H1 (cell line): ENCODE data around the gene GRIA1. TPM values are rescaled to one million over a fixed set of nuclear protein-coding genes. Genes with fewer than 3 reads are reported as not detected.

Experiments used
- KDM5A ChIP-seq: fragments of 200-600 bp; IDR thresholded peaks from 2 replicates; pipeline ENCODE4 v1.7.1; 2012; ENCODE audit warnings: mild to moderate bottlenecking, low read length, inconsistent platforms, mixed read lengths
- RNF2 ChIP-seq: fragments of 200-900, 300-1000 bp; sonication (generic); IDR thresholded peaks from 2 replicates; pipeline ENCODE4 v1.7.1; 2016; ENCODE audit warnings: borderline replicate concordance, low read depth, mild to moderate bottlenecking, antibody characterized with exemption, low read length; ENCODE audit not compliant: poor library complexity, severe bottlenecking; ENCODE audit errors: missing control alignments
- SAP30 ChIP-seq: fragments of 300-600 bp; sonication (generic); IDR thresholded peaks from 2 replicates; pipeline ENCODE4 v1.7.1; 2012; ENCODE audit warnings: low read length, moderate library complexity, mild to moderate bottlenecking, inconsistent platforms; ENCODE audit not compliant: insufficient read depth, insufficient replicate concordance
- SIX5 ChIP-seq: IDR thresholded peaks from 2 replicates; pipeline ENCODE4 v1.6.1; 2011; ENCODE audit warnings: mild to moderate bottlenecking, low read depth, low read length
- YY1 ChIP-seq: IDR thresholded peaks from 2 replicates; pipeline ENCODE4 v1.6.1; 2011; ENCODE audit warnings: low read depth, mild to moderate bottlenecking, low read length
- polyA plus RNA-seq, 7 experiments: library from polyadenylated mRNA; depleted of rRNA in 3 of 7; stranded (reverse) in 5 of 7; unstranded in 2 of 7; fragments of >200 nt in 5 of 7; fragments of 200-250 nt in 2 of 7; gene quantifications; 1 replicate in 5 of 7; 2 replicates in 1 of 7; 4 replicates in 1 of 7; pipeline versions ENCODE4 v1.2.1 to v1.2.3, GENCODE V29; 2011 to 2013; ENCODE audit warnings: missing spikeins in 2 of 7, mixed read lengths in 2 of 7
- total RNA-seq: library from RNA; stranded (reverse); fragmentation: NEBNext Ultra II Directional; extraction: Animal tissue kit (Norgen Biotek cat#: 25700); gene quantifications from 2 replicates; pipeline ENCODE4 v1.2.1, GENCODE V29; 2021
- TF ChIP-seq, protein P1 (sequence below): IDR thresholded peaks from 2 replicates; pipeline ENCODE4 v1.6.1; 2012; ENCODE audit warnings: inconsistent platforms

Gene GRIA1
- total and polyA plus RNA-seq, 2 of the 8 experiments (the other 6 are each of a cell fraction or from before 2014, with no cell fraction given): 0.97 to 2.5 TPM

DNA sequence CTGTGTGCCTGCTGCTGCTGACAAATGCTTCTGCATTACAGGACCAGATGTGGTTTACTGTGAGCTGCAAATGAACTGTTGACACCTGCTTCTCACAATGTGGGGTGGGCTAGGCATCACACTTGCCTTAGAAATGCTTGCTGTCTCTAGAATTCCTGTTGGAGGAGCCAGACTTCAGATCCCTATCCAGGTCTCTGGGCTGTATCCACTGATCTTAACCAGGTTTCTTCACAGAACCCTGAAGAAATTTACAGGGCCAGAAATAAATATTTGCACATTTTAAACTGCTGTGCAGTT lies 292.8 kb downstream of the GRIA1 start (continued):
- TF ChIP-seq SIX5: no peak
- no peak for TF ChIP-seq KDM5A
- no peak for TF ChIP-seq YY1
- TF ChIP-seq, protein P1, sequence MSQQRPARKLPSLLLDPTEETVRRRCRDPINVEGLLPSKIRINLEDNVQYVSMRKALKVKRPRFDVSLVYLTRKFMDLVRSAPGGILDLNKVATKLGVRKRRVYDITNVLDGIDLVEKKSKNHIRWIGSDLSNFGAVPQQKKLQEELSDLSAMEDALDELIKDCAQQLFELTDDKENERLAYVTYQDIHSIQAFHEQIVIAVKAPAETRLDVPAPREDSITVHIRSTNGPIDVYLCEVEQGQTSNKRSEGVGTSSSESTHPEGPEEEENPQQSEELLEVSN: no peak
- no peak for TF ChIP-seq RNF2
- TF ChIP-seq SAP30: no peak
- TF ChIP-seq, all 59 proteins: peak for 0
